LHCN-M2 (cell line): Measurements from ENCODE around the gene DCAF12L1. TPM values are rescaled to one million over a fixed set of nuclear protein-coding genes. Genes with fewer than 3 reads are reported as not detected.

Experiments
- DNase-seq: peaks from one replicate; pipeline ENCODE4 v3.0.0-alpha.2; 2012; ENCODE audit warnings: low read depth
- polyA plus RNA-seq: library from polyadenylated mRNA; unstranded; fragments of >200 nt; gene quantifications from one replicate; pipeline ENCODE4 v1.2.1, GENCODE V29; 2012; ENCODE audit warnings: missing spikeins
- total RNA-seq: library from RNA; depleted of rRNA; stranded (reverse); fragments of >200 nt; gene quantifications from 2 replicates; pipeline ENCODE4 v1.2.3, GENCODE V29; 2014; rRNA removed

Gene DCAF12L1
- total RNA-seq: not detected in 2 replicates
- polyA plus RNA-seq: not detected

DNA sequence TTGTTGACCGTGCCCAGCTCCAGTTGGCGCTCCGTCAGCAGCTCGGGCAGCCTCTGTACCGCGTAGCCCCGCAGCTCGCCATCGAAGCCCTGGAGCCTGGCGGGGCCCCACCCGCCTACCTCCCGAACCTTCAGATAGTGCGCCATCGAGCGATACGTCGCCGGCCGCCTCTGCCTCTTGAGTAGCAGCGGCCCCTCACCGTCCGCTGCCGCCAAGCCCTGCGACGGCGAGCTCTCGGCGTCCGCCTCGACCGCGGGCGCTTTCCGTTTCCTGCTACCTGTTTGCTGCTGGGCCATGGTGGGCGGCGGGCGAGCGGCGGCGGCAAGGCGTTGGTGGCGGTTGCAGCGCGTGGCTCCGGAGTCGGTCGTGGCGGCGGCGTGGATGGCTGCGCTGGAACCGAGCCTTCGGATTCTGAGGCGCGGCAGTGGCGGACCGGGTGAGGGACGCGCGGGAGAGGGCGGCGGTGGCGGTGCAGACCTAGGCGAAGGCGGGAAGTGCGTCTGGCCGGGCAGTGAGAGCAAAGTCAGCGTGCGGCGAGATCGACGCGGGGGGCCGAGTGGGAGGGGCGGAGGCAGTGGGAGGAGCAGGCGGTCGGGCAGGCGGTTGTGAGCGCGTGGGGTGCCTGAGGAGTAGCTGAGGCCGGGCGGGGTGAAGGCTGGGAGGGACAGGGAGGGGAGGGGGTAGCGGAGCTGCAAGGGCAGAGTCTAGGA lies at the start of gene DCAF12L1:
DCAF12L1 (minus strand) TSS at position 502 of the 710 bp plus-strand sequence; CDS start at position 296, 206 bp downstream.
- DNase-seq: no peak

DNA sequence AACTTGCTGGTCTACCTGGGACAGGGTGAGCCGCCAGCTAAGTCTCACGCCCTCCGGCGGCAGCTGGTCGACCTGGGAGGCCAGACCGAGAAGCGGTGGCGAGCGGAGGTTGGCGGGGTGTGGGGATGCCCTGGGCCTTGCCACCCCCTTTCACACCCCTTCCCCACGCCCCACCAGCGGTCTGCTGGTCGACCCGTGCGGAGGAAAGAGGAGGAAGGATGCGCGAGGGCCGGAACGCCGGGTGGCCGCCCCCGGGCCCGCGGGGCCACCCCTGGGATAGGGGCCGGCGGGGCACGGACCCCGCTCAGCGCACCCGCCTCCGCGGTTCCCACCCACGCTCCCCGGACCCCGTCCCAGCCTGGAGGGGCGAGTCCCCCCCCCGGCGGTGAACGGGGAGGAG lies 28.3 kb upstream of the DCAF12L1 start:
- DNase-seq: no peak

DNA sequence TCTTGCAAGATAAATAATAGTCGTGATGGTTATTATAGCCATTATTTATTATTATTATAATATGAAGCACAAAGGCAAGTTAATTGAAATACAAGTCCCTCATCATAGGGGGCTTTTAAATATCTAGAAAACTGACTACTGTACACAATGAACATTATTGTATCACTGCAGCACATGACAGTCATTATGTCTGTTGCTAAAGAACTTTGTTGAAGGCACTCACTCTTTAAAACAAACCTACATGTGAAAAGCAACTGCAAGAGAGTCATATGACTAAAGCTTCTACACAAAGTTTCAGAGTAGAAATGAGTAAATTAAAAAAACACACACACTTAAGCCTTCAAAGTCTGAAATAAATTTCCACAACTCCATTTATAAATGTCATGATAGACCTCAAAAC lies 23.3 kb upstream of the DCAF12L1 start:
- DNase-seq: no peak

- no peak for DNase-seq
Measured at GRCh38 chrX:126557151-126557550, 4.5 kb upstream of the DCAF12L1 start.

- no peak for DNase-seq
Measured at GRCh38 chrX:126551725-126552312, 795 bp downstream of the DCAF12L1 start.

DNA sequence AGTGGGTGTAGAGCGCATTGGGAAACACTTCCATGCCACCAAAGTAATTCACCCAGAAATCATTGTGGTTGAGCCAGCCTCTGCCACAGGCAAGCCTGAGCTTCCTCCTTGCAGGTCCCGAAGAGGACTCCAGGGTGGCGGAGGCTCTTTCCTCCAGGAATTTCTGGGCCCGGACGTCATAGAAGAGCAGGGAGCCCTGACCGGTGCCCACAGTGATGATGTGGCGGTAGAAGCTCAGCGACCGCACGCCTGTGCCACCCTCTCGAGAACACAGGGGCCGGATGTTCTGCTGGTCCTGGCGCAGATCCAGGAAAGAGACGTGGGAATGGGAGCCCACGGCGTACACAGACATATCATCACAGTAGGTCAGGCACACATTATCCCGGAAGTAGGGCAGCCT lies 1.3 kb downstream of the DCAF12L1 start:
- DNase-seq: no peak

- DNase-seq: no peak
Measured at GRCh38 chrX:126550816-126551215, 1.8 kb downstream of the DCAF12L1 start.

DNA sequence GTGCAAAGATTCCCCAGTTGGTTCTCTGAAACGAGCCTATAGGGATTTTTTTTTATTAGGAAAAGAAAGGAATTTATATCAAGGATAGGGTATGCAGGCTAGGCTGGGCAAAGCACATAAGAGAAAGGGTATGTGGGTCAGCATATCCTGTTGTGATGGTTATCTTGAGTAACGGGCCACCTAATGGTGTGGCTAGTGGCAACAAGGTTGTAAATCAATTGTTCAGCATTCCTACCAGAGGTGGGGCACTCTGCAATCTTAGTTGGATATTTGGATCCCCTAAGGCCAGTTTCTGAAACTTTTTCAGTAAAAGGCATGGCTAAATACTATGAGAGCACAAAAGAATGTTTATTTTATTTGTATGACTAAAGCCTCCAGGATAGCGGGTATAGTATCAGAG lies 42.7 kb downstream of the DCAF12L1 start:
- no peak for DNase-seq
